ENCODE data around the gene CCNJL. TPM values are rescaled to one million over a fixed set of nuclear protein-coding genes. Genes with fewer than 3 reads are reported as not detected.

Gene CCNJL
- total RNA-seq, 2 experiments from 2014 or later = 0.13 TPM; not detected in 1

DNA sequence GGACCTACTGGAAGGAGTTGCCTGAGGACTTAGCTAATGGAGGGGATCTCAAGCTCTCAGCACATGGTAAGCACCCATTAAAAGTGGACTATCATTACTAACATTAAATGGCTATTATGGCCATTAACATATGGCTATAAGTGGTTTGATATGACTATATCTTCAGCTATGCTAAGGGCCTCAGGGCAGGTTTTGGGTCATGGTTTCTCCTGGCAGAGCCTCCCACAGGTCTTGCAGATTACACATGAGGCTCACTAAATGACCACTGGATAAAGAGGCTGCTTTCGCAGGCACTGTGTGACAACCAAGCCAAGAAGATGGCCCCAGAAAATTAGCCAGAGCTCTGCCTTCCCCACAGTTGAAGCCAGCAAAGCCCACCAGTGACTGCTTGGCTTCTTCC is 15.4 kb downstream of the CCNJL start:
- CTCF ChIA-PET = no interaction called here
- POLR2A ChIA-PET = no interaction called here

GRCh38 chr5:160296496-160296895 is 15.9 kb downstream of the CCNJL start:
- ChIA-PET CTCF (no interaction called here), POLR2A (no interaction called here)

GRCh38 chr5:160293901-160294561 is 18.3 kb downstream of the CCNJL start:
- ChIA-PET CTCF (no interaction called here), POLR2A (no interaction called here)

GRCh38 chr5:160293386-160293785 is 19.0 kb downstream of the CCNJL start:
- POLR2A ChIA-PET = no interaction called here
- CTCF ChIA-PET = no interaction called here

DNA sequence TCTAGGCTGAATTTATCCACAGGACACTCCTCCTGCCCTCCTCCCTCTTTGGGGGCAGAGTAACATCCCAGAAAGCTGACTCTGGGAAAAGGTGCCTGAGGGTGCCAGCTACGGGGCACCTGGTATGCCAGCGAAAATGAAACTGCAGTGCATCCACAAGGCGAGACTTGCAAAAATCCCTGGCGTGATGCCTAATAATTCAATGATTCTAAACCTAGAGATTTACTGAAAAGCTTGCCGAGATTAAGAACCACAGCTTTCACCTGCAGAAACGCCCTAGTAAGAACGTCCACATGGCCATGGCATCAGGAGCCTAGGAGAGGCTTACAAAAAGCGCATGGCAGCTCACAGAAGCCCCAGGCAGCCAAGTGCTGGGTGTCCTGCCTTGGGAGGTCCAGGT is 20.9 kb downstream of the CCNJL start:
- ChIA-PET POLR2A (interaction anchor here (0.7 kb wide), 1 partner anchor 165 kb away, joined by 8 read pairs; no protein-coding TSS in a partner anchor), CTCF (no interaction called here)

GRCh38 chr5:160290751-160291150 is 21.6 kb downstream of the CCNJL start:
- ChIA-PET CTCF (no interaction called here), POLR2A (interaction anchor here (0.7 kb wide), 2 partner anchors 164 to 266 kb away, joined by 5 to 8 read pairs; no protein-coding TSS in a partner anchor)

- ChIA-PET CTCF (no interaction called here), POLR2A (no interaction called here)
Observed at GRCh38 chr5:160289721-160290120, 22.6 kb downstream of the CCNJL start.

- CTCF ChIA-PET = no interaction called here
- POLR2A ChIA-PET = no interaction called here
Observed at GRCh38 chr5:160289356-160289651, 23.1 kb downstream of the CCNJL start.

- POLR2A ChIA-PET = no interaction called here
Observed at GRCh38 chr5:160287378-160288051, 24.8 kb downstream of the CCNJL start.

GRCh38 chr5:160286947-160287346 is 25.4 kb downstream of the CCNJL start:
- CTCF ChIA-PET = no interaction called here
- POLR2A ChIA-PET = no interaction called here

More at GRCh38 chr5:160287378-160288051, 24.8 kb downstream of the CCNJL start:
- CTCF ChIA-PET = no interaction called here

GRCh38 chr5:160285316-160285715 is 27.0 kb downstream of the CCNJL start:
- CTCF ChIA-PET = no interaction called here

GRCh38 chr5:160284291-160284873 is 28.0 kb downstream of the CCNJL start:
- ChIA-PET POLR2A (no interaction called here), CTCF (no interaction called here)

More at GRCh38 chr5:160285316-160285715, 27.0 kb downstream of the CCNJL start:
- POLR2A ChIA-PET = no interaction called here

- POLR2A ChIA-PET = no interaction called here
- CTCF ChIA-PET = no interaction called here
Observed at GRCh38 chr5:160281275-160281674, 31.1 kb downstream of the CCNJL start.

DNA sequence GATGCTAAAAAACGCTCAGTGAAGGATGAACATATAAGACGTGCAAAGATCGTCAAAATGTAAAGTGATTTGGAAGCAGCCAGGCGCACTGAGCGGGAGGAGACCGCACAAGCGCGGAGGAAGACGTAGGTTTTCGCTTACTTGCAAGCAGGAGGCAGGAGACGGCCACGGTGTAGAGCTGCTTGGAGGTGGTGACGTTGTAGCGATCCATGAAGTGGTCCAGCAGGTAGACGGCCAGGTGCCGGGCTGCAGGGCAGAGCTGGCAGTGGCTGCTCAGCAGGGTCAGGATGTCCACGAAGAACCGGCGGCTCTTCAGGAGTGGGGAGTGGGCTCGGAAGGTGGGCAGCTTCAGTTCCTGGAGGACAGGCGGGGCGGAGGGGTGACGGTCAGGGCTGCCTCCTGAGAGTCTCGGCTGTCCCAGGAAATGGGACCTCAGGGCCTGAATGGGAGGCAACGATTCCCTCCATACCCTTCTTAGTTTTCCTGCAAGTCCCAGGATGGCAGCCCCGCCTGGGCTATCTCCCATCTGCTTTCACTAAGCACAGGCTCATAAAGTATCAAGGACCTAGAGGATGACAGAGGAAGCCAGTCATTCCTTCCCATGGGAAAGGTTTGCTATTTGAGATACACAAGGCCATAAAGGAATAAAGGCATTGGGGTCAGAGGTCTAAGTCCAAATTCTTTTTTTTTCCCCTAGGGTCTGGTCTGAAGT is 31.8 kb downstream of the CCNJL start:
- ChIA-PET POLR2A (no interaction called here), CTCF (no interaction called here)

GRCh38 chr5:160278343-160278742 is 34.0 kb downstream of the CCNJL start:
- POLR2A ChIA-PET = no interaction called here
- CTCF ChIA-PET = no interaction called here

- ChIA-PET CTCF (no interaction called here), POLR2A (no interaction called here)
Observed at GRCh38 chr5:160274483-160274931, 37.9 kb downstream of the CCNJL start.

DNA sequence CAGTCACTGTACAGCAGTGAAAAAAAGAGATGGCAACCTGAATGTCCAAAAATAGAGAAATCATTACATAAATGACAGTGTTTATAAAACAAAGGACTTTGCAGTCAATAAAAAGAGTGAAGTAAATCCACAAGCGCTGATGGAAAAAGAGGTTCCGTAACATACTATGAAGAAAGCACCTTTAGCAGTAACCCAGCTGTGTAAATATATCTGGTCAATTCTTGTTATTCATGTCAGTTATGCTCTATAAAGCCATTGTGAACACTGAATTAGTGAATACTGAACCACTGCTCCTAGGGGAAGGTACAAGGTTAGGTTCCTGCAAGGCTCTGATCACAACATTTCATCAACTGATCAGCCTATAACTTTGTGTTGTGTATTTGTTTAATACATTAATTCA is 39.5 kb downstream of the CCNJL start:
- POLR2A ChIA-PET = no interaction called here
- CTCF ChIA-PET = no interaction called here

- POLR2A ChIA-PET = no interaction called here
- CTCF ChIA-PET = no interaction called here
Observed at GRCh38 chr5:160272264-160272663, 40.1 kb downstream of the CCNJL start.

DNA sequence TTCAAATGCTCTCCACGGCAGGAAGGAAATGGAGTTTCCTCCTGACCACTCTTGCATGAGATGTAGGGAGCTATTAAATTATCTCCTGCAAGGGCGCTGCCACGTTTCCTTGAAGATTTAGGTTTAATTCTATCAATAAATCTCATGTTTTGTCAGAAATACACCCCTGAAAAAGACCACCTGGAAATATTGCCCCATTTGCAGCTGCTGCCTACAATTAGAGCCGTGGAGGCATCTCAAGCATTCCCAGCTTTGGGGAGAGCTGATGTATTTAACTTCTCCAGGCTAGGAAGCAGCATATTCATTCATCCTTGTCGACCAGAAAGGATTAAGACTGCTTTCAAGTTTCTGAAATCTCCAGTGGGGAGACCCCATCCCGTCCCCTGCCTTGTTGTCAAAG is 40.5 kb downstream of the CCNJL start:
- ChIA-PET CTCF (no interaction called here), POLR2A (no interaction called here)

GRCh38 chr5:160271396-160271795 is 41.0 kb downstream of the CCNJL start:
- CTCF ChIA-PET = no interaction called here
- POLR2A ChIA-PET = no interaction called here

DNA sequence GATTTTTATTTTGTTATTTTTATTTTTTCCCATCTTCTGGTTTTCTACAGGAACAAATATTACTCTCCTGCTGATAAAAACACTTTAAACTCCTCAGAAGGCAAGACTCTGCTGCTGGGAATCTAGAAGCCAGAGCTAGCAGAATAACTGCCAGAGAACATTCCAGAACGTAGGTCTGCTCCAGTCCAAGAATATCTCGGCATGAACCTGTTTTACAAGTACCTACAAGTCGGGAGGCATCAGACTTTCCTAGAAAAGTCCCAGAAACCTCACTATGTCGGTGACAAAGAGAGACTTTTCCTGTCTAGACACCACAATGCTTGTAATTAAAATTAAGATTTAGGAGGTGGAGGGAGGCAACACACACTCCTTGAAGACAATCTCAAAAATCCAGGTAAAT is 41.7 kb downstream of the CCNJL start:
- POLR2A ChIA-PET = no interaction called here
- CTCF ChIA-PET = no interaction called here

All from activated CD8-positive, alpha-beta memory T cell treated with anti-CD3 and anti-CD28 coated beads for 36 hours (primary cell).